GM20000 (cell line): ENCODE data around the gene TMCC1.
A peak's percentile ranks its signal among the peaks of the same experiment; 100 is the strongest.

ENCODE experiments used
- DNase-seq: peaks from one replicate; pipeline ENCODE4 v3.0.0; 2012; ENCODE audit warnings: low spot score
- CTCF ChIP-seq: IDR thresholded peaks from 2 replicates; pipeline ENCODE4 v1.5.1; 2012; ENCODE audit warnings: mild to moderate bottlenecking, control low read depth; ENCODE audit errors: extremely low read depth, missing control alignments

TMCC1 gene

GRCh38 chr3:129605922-129606635 is 287.4 kb downstream of the TMCC1 start:
- no peak for TF ChIP-seq CTCF
- DNase-seq: peak; percentile 76

GRCh38 chr3:129605203-129605921 is 288.1 kb downstream of the TMCC1 start:
- DNase-seq: peak; percentile 63

GRCh38 chr3:129604767-129605166 is 288.7 kb downstream of the TMCC1 start:
- TF ChIP-seq CTCF: no peak
- no peak for DNase-seq

More at GRCh38 chr3:129605203-129605921, 288.1 kb downstream of the TMCC1 start:
- TF ChIP-seq CTCF: no peak

- TF ChIP-seq CTCF: no peak
- DNase-seq: no peak
Measured at GRCh38 chr3:129603991-129604749, 289.3 kb downstream of the TMCC1 start.

- no peak for DNase-seq
- TF ChIP-seq CTCF: no peak
Measured at GRCh38 chr3:129603561-129603942, 290.0 kb downstream of the TMCC1 start.

DNA sequence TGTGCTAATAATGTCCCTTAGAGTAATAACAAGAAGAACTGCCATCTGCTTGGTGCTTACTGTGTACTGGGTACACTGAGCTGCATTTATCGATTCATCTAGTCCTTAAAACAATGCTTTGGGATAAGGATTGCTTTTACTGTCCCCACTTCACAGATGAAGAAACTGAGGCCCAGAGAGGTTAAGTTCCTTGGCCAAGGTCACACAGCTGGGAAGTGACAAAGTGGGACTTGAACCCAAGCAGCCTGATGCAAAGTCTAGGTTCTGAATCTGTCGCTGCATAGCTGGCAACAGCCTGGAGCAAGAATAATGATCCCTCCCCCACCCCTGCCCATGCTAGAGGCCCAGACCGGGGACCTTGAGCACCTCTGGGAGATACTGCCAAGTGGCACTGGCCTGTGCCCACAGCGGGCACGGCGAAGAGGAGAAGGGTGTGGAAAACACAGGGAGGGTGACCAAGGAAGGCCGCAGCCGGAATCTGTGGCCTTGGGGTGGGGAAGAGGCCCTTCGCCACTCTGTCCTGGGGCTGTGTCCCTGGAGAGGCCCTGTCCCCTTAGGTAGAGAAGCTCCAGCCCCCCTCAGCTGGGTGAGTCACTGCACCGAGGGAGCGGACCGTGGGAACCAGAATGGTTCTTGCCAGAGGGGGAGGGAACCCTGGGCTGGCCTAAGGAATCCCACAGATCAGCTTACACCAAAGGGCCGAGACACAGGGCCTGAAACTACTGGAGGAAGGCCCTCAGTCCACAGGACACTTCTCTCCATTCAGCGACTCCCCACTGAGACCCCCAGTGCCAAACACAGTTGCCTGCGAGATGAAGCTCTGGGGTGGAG is 290.6 kb downstream of the TMCC1 start:
- DNase-seq: no peak
- no peak for TF ChIP-seq CTCF
